IMR-90 (cell line): ENCODE measurements around the gene SYT11. TPM values are rescaled to one million over a fixed set of nuclear protein-coding genes. Genes with fewer than 3 reads are reported as not detected.

Experiments
- ATAC-seq: fragments of 200-7000 bp; cut with Tn5 transposase; 2 replicates; pipeline ENCODE4 v1.9.1; 2020; ENCODE audit warnings: low read depth, mild to moderate bottlenecking, moderate library complexity
- BruUV-seq: library from RNA; stranded (reverse); fragments of 400-500 nt; replicated peaks from 2 replicates; lab custom pipeline; 2021; lab: Mats Ljungman, UMichigan
- CTCF ChIA-PET: fragments of 300-600 bp; formaldehyde crosslinking; extraction: SDS; loops from one replicate; lab custom pipeline; 2021; ENCODE audit warnings: antibody characterized with exemption; lab: Yijun Ruan, JAX
- POLR2A ChIA-PET: fragments of 300-600 bp; sonication (Branson Sonifier 250); formaldehyde crosslinking; loops from one replicate; lab custom pipeline; 2022; ENCODE audit warnings: antibody characterized with exemption; ENCODE audit not compliant: unreplicated experiment; lab: Charles Lee
- DNase-seq: peaks from one replicate; pipeline ENCODE4 v3.0.0; 2013
- H2AFZ ChIP-seq: replicated peaks from 2 replicates; pipeline ENCODE3; 2013; ENCODE audit warnings: low read length, mild to moderate bottlenecking; ENCODE audit not compliant: poor library complexity
- H2AK5ac ChIP-seq: 2 replicates; pipeline ENCODE4 v1.6.1; 2013; ENCODE audit warnings: low read depth, low read length, inconsistent platforms
- H2AK9ac ChIP-seq: replicated peaks from 2 replicates; pipeline ENCODE3; 2013; ENCODE audit warnings: mild to moderate bottlenecking, low read depth, low read length, moderate library complexity; ENCODE audit not compliant: poor library complexity
- H2BK120ac ChIP-seq: 2 replicates; pipeline ENCODE4 v1.6.1; 2013; ENCODE audit warnings: low read depth, low read length, inconsistent platforms
- H2BK15ac ChIP-seq: 3 replicates; pipeline ENCODE4 v1.6.1; 2013; ENCODE audit warnings: low read depth, low read length, inconsistent platforms
- H2BK20ac ChIP-seq: 2 replicates; pipeline ENCODE4 v1.6.1; 2013; ENCODE audit warnings: low read depth, mild to moderate bottlenecking, inconsistent platforms, low read length, moderate library complexity
- H2BK5ac ChIP-seq: 2 replicates; pipeline ENCODE4 v1.6.1; 2013; ENCODE audit warnings: mild to moderate bottlenecking, low read depth, low read length, inconsistent platforms; ENCODE audit not compliant: poor library complexity, severe bottlenecking
- H3K14ac ChIP-seq: replicated peaks from 2 replicates; pipeline ENCODE4 v1.6.1; 2013; ENCODE audit warnings: low read depth, low read length, inconsistent platforms
- H3K18ac ChIP-seq: 2 replicates; pipeline ENCODE4 v1.6.1; 2013; ENCODE audit warnings: low read depth, low read length, control low read depth
- H3K23ac ChIP-seq: 2 replicates; pipeline ENCODE4 v1.6.1; 2013; ENCODE audit warnings: low read depth, low read length, inconsistent platforms
- H3K27ac ChIP-seq: 2 replicates; pipeline ENCODE4 v1.5.1; 2013; ENCODE audit warnings: mild to moderate bottlenecking, control low read depth, low read length; ENCODE audit not compliant: insufficient read depth
- H3K27me3 ChIP-seq: 2 replicates; pipeline ENCODE4 v1.6.1; 2013; ENCODE audit warnings: low read length; ENCODE audit not compliant: control insufficient read depth, insufficient read depth
- H3K36me3 ChIP-seq: 2 replicates; pipeline ENCODE4 v1.6.1; 2013; ENCODE audit warnings: low read length, mixed read lengths; ENCODE audit not compliant: control insufficient read depth, insufficient read depth
- H3K4ac ChIP-seq: 2 replicates; pipeline ENCODE4 v1.6.1; 2013; ENCODE audit warnings: low read depth, low read length, inconsistent platforms
- H3K4me1 ChIP-seq: 2 replicates; pipeline ENCODE4 v1.6.1; 2013; ENCODE audit warnings: low read length, mixed read lengths; ENCODE audit not compliant: control insufficient read depth, insufficient read depth
- H3K4me2 ChIP-seq: 2 replicates; pipeline ENCODE4 v1.6.1; 2013; ENCODE audit warnings: low read depth, mild to moderate bottlenecking, control low read depth, low read length, moderate library complexity
- H3K4me3 ChIP-seq: 2 replicates; pipeline ENCODE4 v1.5.1; 2013; ENCODE audit warnings: low read depth, mild to moderate bottlenecking, control low read depth, low read length, moderate library complexity; ENCODE audit not compliant: insufficient read depth
- H3K56ac ChIP-seq: 2 replicates; pipeline ENCODE4 v1.6.1; 2013; ENCODE audit warnings: low read length, inconsistent platforms; ENCODE audit not compliant: insufficient read depth; ENCODE audit errors: extremely low read depth
- H3K79me1 ChIP-seq, 2 experiments: 2 replicates each; pipeline ENCODE4 v1.6.1; 2013; ENCODE audit warnings: low read length in 2 of 2, inconsistent platforms in 1 of 2, low read depth in 1 of 2
- H3K9ac ChIP-seq: 2 replicates; pipeline ENCODE4 v1.6.1; 2013; ENCODE audit warnings: low read depth, low read length, control low read depth
- H3K9me1 ChIP-seq: 2 replicates; pipeline ENCODE4 v1.6.1; 2013; ENCODE audit warnings: low read length, inconsistent platforms; ENCODE audit not compliant: insufficient read depth
- H3K9me3 ChIP-seq: 2 replicates; pipeline ENCODE4 v1.6.1; 2013; ENCODE audit warnings: low read length; ENCODE audit not compliant: control insufficient read depth, insufficient read depth
- H4K20me1 ChIP-seq: 2 replicates; pipeline ENCODE4 v1.6.1; 2013; ENCODE audit warnings: low read length, inconsistent platforms; ENCODE audit not compliant: insufficient read depth
- H4K5ac ChIP-seq: 2 replicates; pipeline ENCODE4 v1.6.1; 2013; ENCODE audit warnings: mild to moderate bottlenecking, low read depth, low read length, control low read depth
- H4K8ac ChIP-seq, 2 experiments: 2 replicates each; pipeline ENCODE4 v1.6.1; 2013; ENCODE audit warnings: low read depth in 2 of 2, low read length in 2 of 2, control low read depth in 1 of 2, inconsistent platforms in 1 of 2
- H4K91ac ChIP-seq: 2 replicates; pipeline ENCODE4 v1.6.1; 2013; ENCODE audit warnings: low read depth, low read length, inconsistent platforms; ENCODE audit not compliant: insufficient read depth
- BHLHE40 ChIP-seq: fragments of 150-350 bp; IDR thresholded peaks from 2 replicates; pipeline ENCODE4 v1.6.1; 2016; ENCODE audit warnings: mild to moderate bottlenecking, low read depth, low read length
- FOS ChIP-seq: fragments of 150-350 bp; IDR thresholded peaks from 2 replicates; pipeline ENCODE4 v1.6.1; 2016; ENCODE audit warnings: low read depth, low read length
- RCOR1 ChIP-seq: IDR thresholded peaks from 2 replicates; pipeline ENCODE4 v1.6.1; 2012; ENCODE audit warnings: mild to moderate bottlenecking, low read length, improper control_type of control experiment; ENCODE audit not compliant: insufficient replicate concordance
- USF2 ChIP-seq: fragments of 150-350 bp; IDR thresholded peaks from 2 replicates; pipeline ENCODE4 v1.6.1; 2017; ENCODE audit warnings: mild to moderate bottlenecking, antibody characterized with exemption, low read length, low read depth
- WGBS, 2 experiments: methylation state at CpG; one replicate each; pipeline versions ENCODE4 v1.1.5 to v1.1.7; 2013; ENCODE audit warnings: missing lambda C conversion rate in 2 of 2; ENCODE audit not compliant: insufficient read length in 1 of 2; ENCODE audit errors: extremely low coverage in 2 of 2; 5-methylcytosine and 5-hydroxymethylcytosine counted together
- dilution Hi-C: fragments of 300-500 bp; cut with HindIII; formaldehyde crosslinking; loops from one replicate; pipeline ENCODE4 v1.14.3; 2018; ENCODE audit warnings: low sequenced_read_pairs; ENCODE audit not compliant: unreplicated experiment
- in situ Hi-C: fragments of 300-500 bp; cut with MboI; formaldehyde crosslinking; loops from 3 replicates; pipeline ENCODE4 v1.14.3; 2019; ENCODE audit warnings: low sequenced_read_pairs, inconsistent platforms, mixed read lengths
- intact Hi-C: fragments of 100-400 bp; cut with micrococcal nuclease; formaldehyde crosslinking; loops from 2 replicates; pipeline ENCODE4 v1.10.0; 2022
- polyA plus RNA-seq, 3 experiments: library from polyadenylated mRNA; depleted of rRNA; stranded (reverse); fragments of >200 nt; gene quantifications; 2 replicates each; pipeline ENCODE4 v1.2.3, GENCODE V29; 2012; ENCODE audit warnings: low replicate concordance in 1 of 3
- total RNA-seq: library from RNA; depleted of rRNA; stranded (reverse); fragments of >200 nt; gene quantifications from 2 replicates; pipeline ENCODE4 v1.2.3, GENCODE V29; 2012
- TF ChIP-seq, protein P1 (sequence below): conservative IDR thresholded peaks from 2 replicates; pipeline ENCODE4 v1.5.1; 2012; ENCODE audit warnings: mild to moderate bottlenecking, low read depth, low read length, improper control_type of control experiment

SYT11 gene
- total and polyA plus RNA-seq, 2 of the 4 experiments (the other 2 are of a cell fraction) = 22.9 to 43.7 TPM

GRCh38 chr1:155910621-155911121 is 51.3 kb downstream of the SYT11 start:
- H4K8ac ChIP-seq = peak overlapping the region; percentile 49 to 91
- H3K23ac ChIP-seq = peak overlapping the region; percentile 87
- no peaks in the 10 kb centered on the region for H3K27me3 ChIP-seq
- no peaks in the 10 kb centered on the region for H4K20me1 ChIP-seq
- peak overlapping the region; percentile 81 for H3K27ac ChIP-seq
- peak overlapping the region; percentile 80 for H3K4me2 ChIP-seq
- peak overlapping the region; percentile 84 for H3K9ac ChIP-seq
- peak overlapping the region; percentile 92 for H2AFZ ChIP-seq
- peaks cover 2% of the 10 kb centered on the region; the same call in 1 of the 2 replicates for H3K9me1 ChIP-seq
- ATAC-seq = peak; percentile 51
- H2AK5ac ChIP-seq = peak overlapping the region; percentile 98
- dilution Hi-C loops (no loop called here), in situ Hi-C loops (no loop called here), intact Hi-C loops (loop anchor here (2.0 kb wide), 1 partner anchor 54 kb away; the partner anchor contains the start of gene GON4L)
- peak overlapping the region; percentile 99 for H2AK9ac ChIP-seq
- peak overlapping the region; percentile 79 for H2BK5ac ChIP-seq
- H2BK120ac ChIP-seq = peak overlapping the region; percentile 50
- H3K9me3 ChIP-seq = no peaks in the 10 kb centered on the region
- peak overlapping the region; percentile 96 for H3K4ac ChIP-seq
- H3K14ac ChIP-seq = peak overlapping the region; percentile 93
- ChIA-PET POLR2A (no interaction called here), CTCF (no interaction called here)
- 2% methylated on average over 8 of the region's 11 CpGs; no CpG with 5 or more reads in 1 of the 2 experiments for WGBS, 2 experiments
- no TSS peak for BruUV-seq
- peak overlapping the region; percentile 7; the same call in 1 of the 3 replicates for H2BK15ac ChIP-seq
- no peak for TF ChIP-seq RCOR1
- TF ChIP-seq, protein P1, sequence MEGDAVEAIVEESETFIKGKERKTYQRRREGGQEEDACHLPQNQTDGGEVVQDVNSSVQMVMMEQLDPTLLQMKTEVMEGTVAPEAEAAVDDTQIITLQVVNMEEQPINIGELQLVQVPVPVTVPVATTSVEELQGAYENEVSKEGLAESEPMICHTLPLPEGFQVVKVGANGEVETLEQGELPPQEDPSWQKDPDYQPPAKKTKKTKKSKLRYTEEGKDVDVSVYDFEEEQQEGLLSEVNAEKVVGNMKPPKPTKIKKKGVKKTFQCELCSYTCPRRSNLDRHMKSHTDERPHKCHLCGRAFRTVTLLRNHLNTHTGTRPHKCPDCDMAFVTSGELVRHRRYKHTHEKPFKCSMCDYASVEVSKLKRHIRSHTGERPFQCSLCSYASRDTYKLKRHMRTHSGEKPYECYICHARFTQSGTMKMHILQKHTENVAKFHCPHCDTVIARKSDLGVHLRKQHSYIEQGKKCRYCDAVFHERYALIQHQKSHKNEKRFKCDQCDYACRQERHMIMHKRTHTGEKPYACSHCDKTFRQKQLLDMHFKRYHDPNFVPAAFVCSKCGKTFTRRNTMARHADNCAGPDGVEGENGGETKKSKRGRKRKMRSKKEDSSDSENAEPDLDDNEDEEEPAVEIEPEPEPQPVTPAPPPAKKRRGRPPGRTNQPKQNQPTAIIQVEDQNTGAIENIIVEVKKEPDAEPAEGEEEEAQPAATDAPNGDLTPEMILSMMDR = no peak
- TF ChIP-seq USF2 = peak; percentile 66
- no peak for TF ChIP-seq BHLHE40
- no peak for TF ChIP-seq FOS
- peaks cover 5% of the 10 kb centered on the region; the same call in 1 of the 2 replicates for H3K4me1 ChIP-seq
- H3K18ac ChIP-seq = peak overlapping the region; percentile 20
- peak overlapping the region; percentile 77 for H4K91ac ChIP-seq
- peak overlapping the region; percentile 70 for H3K4me3 ChIP-seq
- DNase-seq = peak; percentile 42
- peaks cover 23 to 46% of the 10 kb centered on the region in 2 experiments for H3K79me1 ChIP-seq
- peak overlapping the region; percentile 86 for H3K56ac ChIP-seq
- peak overlapping the region; percentile 11; the same call in 1 of the 2 replicates for H2BK20ac ChIP-seq
- H4K5ac ChIP-seq = peak overlapping the region; percentile 71
- H3K36me3 ChIP-seq = peaks cover 44% of the 10 kb centered on the region
